ENCODE results near the gene MBTPS1. TPM values are rescaled to one million over a fixed set of nuclear protein-coding genes. Genes with fewer than 3 reads are reported as not detected.

MBTPS1 gene
- total and polyA plus RNA-seq, 2 experiments from 2014 or later: 18.1 to 49.3 TPM

DNA sequence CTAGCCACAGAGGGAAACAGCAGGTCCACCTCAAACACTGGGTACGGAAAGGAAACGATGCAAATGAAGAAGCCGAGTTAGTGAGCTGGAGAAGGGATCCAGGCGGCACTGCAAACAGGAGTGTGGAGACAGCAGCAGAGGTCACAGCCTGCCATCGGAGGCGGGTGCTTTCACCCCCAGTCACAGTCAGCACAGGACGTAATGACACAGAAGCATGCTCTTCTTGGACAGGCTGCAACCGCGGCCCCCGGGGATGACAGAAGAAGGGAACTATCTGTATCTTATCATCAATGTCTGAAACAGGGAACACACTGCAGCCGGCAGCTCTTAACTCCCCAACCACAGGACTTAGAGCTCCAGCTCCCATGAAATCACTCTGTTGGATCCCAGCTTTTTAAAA lies 58.1 kb downstream of the MBTPS1 start:
- H4K20me1 ChIP-seq (replicated peaks; ENCODE audit: insufficient read depth): peaks cover 8% of the 10 kb centered on the region
- no peak overlapping the region for H3K4me2 ChIP-seq
- 0 out of 2 replicates have a peak, but pooled peaks cover 3% of the 10 kb centered on the region for H3F3A ChIP-seq (replicated peaks; ENCODE audit: low read depth)
- Mint-ChIP-seq H3K4me1 (peaks cover 9% of the 10 kb centered on the region; the same call in 1 of the 3 replicates), H3K4me3 (no peak overlapping the region), H3K9me3 (no peaks in the 10 kb centered on the region), H3K27me3 (ENCODE audit: insufficient read depth, low read depth, poor library complexity) (peaks cover 7% of the 10 kb centered on the region), H3K36me3 (ENCODE audit: low read depth) (peaks cover 68% of the 10 kb centered on the region), H3K27ac (no peak overlapping the region)
- H3K9me2 ChIP-seq (ENCODE audit: insufficient read depth): no peaks in the 10 kb centered on the region
- ATAC-seq (no peak), DNase-seq (ENCODE audit: low spot score) (no peak)
- H3K4me1 ChIP-seq (ENCODE audit: insufficient read depth): 0 out of 2 replicates have a peak, but pooled peaks cover 4% of the 10 kb centered on the region
- H3K79me2 ChIP-seq (replicated peaks; ENCODE audit: insufficient read depth): no peaks in the 10 kb centered on the region
- no peak overlapping the region for H2AFZ ChIP-seq
- no peak for TF ChIP-seq ETS1 (IDR thresholded peaks at IDR 0.05)
- TF ChIP-seq, protein P1, sequence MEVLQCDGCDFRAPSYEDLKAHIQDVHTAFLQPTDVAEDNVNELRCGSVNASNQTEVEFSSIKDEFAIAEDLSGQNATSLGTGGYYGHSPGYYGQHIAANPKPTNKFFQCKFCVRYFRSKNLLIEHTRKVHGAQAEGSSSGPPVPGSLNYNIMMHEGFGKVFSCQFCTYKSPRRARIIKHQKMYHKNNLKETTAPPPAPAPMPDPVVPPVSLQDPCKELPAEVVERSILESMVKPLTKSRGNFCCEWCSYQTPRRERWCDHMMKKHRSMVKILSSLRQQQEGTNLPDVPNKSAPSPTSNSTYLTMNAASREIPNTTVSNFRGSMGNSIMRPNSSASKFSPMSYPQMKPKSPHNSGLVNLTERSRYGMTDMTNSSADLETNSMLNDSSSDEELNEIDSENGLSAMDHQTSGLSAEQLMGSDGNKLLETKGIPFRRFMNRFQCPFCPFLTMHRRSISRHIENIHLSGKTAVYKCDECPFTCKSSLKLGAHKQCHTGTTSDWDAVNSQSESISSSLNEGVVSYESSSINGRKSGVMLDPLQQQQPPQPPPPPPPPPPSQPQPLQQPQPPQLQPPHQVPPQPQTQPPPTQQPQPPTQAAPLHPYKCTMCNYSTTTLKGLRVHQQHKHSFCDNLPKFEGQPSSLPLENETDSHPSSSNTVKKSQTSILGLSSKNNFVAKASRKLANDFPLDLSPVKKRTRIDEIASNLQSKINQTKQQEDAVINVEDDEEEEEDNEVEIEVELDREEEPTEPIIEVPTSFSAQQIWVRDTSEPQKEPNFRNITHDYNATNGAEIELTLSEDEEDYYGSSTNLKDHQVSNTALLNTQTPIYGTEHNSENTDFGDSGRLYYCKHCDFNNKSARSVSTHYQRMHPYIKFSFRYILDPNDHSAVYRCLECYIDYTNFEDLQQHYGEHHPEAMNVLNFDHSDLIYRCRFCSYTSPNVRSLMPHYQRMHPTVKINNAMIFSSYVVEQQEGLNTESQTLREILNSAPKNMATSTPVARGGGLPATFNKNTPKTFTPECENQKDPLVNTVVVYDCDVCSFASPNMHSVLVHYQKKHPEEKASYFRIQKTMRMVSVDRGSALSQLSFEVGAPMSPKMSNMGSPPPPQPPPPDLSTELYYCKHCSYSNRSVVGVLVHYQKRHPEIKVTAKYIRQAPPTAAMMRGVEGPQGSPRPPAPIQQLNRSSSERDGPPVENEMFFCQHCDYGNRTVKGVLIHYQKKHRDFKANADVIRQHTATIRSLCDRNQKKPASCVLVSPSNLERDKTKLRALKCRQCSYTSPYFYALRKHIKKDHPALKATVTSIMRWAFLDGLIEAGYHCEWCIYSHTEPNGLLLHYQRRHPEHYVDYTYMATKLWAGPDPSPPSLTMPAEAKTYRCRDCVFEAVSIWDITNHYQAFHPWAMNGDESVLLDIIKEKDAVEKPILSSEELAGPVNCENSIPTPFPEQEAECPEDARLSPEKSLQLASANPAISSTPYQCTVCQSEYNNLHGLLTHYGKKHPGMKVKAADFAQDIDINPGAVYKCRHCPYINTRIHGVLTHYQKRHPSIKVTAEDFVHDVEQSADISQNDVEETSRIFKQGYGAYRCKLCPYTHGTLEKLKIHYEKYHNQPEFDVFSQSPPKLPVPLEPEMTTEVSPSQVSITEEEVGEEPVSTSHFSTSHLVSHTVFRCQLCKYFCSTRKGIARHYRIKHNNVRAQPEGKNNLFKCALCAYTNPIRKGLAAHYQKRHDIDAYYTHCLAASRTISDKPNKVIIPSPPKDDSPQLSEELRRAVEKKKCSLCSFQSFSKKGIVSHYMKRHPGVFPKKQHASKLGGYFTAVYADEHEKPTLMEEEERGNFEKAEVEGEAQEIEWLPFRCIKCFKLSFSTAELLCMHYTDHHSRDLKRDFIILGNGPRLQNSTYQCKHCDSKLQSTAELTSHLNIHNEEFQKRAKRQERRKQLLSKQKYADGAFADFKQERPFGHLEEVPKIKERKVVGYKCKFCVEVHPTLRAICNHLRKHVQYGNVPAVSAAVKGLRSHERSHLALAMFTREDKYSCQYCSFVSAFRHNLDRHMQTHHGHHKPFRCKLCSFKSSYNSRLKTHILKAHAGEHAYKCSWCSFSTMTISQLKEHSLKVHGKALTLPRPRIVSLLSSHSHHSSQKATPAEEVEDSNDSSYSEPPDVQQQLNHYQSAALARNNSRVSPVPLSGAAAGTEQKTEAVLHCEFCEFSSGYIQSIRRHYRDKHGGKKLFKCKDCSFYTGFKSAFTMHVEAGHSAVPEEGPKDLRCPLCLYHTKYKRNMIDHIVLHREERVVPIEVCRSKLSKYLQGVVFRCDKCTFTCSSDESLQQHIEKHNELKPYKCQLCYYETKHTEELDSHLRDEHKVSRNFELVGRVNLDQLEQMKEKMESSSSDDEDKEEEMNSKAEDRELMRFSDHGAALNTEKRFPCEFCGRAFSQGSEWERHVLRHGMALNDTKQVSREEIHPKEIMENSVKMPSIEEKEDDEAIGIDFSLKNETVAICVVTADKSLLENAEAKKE (CRISPR knock-in tag; IDR thresholded peaks at IDR 0.05): no peak
- TF ChIP-seq, protein P2, sequence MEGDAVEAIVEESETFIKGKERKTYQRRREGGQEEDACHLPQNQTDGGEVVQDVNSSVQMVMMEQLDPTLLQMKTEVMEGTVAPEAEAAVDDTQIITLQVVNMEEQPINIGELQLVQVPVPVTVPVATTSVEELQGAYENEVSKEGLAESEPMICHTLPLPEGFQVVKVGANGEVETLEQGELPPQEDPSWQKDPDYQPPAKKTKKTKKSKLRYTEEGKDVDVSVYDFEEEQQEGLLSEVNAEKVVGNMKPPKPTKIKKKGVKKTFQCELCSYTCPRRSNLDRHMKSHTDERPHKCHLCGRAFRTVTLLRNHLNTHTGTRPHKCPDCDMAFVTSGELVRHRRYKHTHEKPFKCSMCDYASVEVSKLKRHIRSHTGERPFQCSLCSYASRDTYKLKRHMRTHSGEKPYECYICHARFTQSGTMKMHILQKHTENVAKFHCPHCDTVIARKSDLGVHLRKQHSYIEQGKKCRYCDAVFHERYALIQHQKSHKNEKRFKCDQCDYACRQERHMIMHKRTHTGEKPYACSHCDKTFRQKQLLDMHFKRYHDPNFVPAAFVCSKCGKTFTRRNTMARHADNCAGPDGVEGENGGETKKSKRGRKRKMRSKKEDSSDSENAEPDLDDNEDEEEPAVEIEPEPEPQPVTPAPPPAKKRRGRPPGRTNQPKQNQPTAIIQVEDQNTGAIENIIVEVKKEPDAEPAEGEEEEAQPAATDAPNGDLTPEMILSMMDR (conservative IDR thresholded peaks at IDR 0.05; ENCODE audit: low read depth in 2 of 2): no peak
- no peak for TF ChIP-seq JUNB (IDR thresholded peaks at IDR 0.05; ENCODE audit: unreplicated experiment)
- no peak for TF ChIP-seq NANOG (IDR thresholded peaks at IDR 0.05; ENCODE audit: borderline replicate concordance)
- TF ChIP-seq STAT1 (IDR thresholded peaks at IDR 0.05; ENCODE audit: unreplicated experiment): no peak
- TF ChIP-seq EZH2phosphoT487 (IDR thresholded peaks at IDR 0.05; ENCODE audit: unreplicated experiment): no peak
- no peak for TF ChIP-seq CREB1 (CRISPR knock-in tag; IDR thresholded peaks at IDR 0.05; ENCODE audit: low read depth)
- no peak for TF ChIP-seq REST (IDR thresholded peaks at IDR 0.05; ENCODE audit: unreplicated experiment)
- TF ChIP-seq EZH2 (IDR thresholded peaks at IDR 0.05; ENCODE audit: low read depth, unreplicated experiment): no peak
- no peak for TF ChIP-seq POLR2AphosphoS5 (IDR thresholded peaks at IDR 0.05; ENCODE audit: low read depth)
- TF ChIP-seq ZNF331 (CRISPR knock-in tag; IDR thresholded peaks at IDR 0.05; ENCODE audit: low read depth): no peak
- no peak for TF ChIP-seq ZNF114 (CRISPR knock-in tag; IDR thresholded peaks at IDR 0.05)
- H3K27me3 ChIP-seq (ENCODE audit: insufficient read depth): no peaks in the 10 kb centered on the region
- H3K4me3 ChIP-seq: no peak overlapping the region
- H3K27ac ChIP-seq (ENCODE audit: low read depth): no peak overlapping the region
- H3K36me3 ChIP-seq (ENCODE audit: insufficient read depth): peaks cover 6% of the 10 kb centered on the region; the same call in 1 of the 2 replicates

Data from GM23338 (cell line).